Dendritic cell treated with granulocyte-macrophage colony-stimulating factor and Interleukin-4, amounts not matched to agents 40 ng/mL and 50 ng/mL, for 4 days (primary cell): ENCODE results near the gene CD40LG.

Experiments used
- H3K27ac Mint-ChIP-seq: one replicate; pipeline ENCODE4 v1.8.0; 2022; ENCODE audit warnings: mild to moderate bottlenecking, mixed read lengths
- H3K27me3 Mint-ChIP-seq: one replicate; pipeline ENCODE4 v1.8.0; 2022; ENCODE audit warnings: mild to moderate bottlenecking, mixed read lengths
- H3K36me3 Mint-ChIP-seq: one replicate; pipeline ENCODE4 v1.8.0; 2022; ENCODE audit warnings: low read depth, mixed read lengths
- H3K4me1 Mint-ChIP-seq: one replicate; pipeline ENCODE4 v1.8.0; 2022; ENCODE audit warnings: low read depth, mixed read lengths
- H3K4me3 Mint-ChIP-seq: one replicate; pipeline ENCODE4 v1.8.0; 2022; ENCODE audit warnings: mild to moderate bottlenecking, moderate library complexity, mixed read lengths
- H3K9me3 Mint-ChIP-seq: one replicate; pipeline ENCODE4 v1.8.0; 2022; ENCODE audit warnings: mixed read lengths
- intact Hi-C: fragments of 100-400 bp; cut with micrococcal nuclease; formaldehyde crosslinking; loops from one replicate; pipeline ENCODE4 v1.15.0; 2022

CD40LG gene

DNA sequence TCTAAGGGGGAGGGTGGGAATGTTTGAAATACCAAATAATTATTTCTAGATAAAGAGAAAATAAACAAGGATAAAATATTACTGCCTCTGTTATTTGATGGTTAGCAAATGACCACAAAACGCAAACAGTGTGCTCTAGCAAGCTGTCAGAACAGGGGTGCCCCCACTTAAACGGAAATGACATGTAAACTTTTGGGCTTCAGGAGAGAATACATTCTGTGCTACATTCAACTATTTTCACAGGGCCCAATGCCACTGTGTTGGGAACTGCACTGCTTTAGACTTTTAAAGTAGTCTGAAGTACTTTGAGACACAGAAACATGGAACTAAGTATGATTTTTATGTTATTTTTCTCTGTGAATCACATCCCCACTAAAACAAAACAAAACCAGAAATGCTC is 14.1 kb downstream of the CD40LG start:
- intact Hi-C loops: no loop called here
- Mint-ChIP-seq H3K27ac (no peak overlapping the region), H3K4me1 (peaks cover 13% of the 10 kb centered on the region), H3K9me3 (no peaks in the 10 kb centered on the region), H3K27me3 (no peaks in the 10 kb centered on the region), H3K36me3 (peaks cover 47% of the 10 kb centered on the region), H3K4me3 (no peak overlapping the region)

DNA sequence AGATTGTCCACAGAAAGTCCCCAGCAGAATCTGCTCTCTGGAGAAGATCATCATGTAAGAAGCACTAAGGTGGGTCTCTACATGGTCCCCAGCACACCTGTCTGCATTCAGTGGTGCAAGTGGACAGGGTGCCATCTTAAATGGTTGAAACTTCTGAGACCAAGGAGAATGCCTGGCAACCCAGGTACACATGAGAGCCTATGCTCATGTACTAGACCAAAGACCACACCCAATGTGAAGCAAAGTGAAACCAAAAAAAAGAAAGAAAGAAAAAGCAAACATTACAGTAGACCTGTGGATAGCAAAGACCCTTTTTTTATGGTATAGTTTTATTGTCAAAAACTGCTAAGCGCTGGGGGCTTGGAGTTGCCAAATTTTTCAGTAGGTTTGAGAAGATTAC is 15.0 kb downstream of the CD40LG start:
- intact Hi-C loops: no loop called here
- peaks cover 56% of the 10 kb centered on the region for H3K36me3 Mint-ChIP-seq
- H3K4me3 Mint-ChIP-seq: no peak overlapping the region
- no peaks in the 10 kb centered on the region for H3K27me3 Mint-ChIP-seq
- no peaks in the 10 kb centered on the region for H3K9me3 Mint-ChIP-seq
- H3K27ac Mint-ChIP-seq: no peak overlapping the region
- peaks cover 19% of the 10 kb centered on the region for H3K4me1 Mint-ChIP-seq

DNA sequence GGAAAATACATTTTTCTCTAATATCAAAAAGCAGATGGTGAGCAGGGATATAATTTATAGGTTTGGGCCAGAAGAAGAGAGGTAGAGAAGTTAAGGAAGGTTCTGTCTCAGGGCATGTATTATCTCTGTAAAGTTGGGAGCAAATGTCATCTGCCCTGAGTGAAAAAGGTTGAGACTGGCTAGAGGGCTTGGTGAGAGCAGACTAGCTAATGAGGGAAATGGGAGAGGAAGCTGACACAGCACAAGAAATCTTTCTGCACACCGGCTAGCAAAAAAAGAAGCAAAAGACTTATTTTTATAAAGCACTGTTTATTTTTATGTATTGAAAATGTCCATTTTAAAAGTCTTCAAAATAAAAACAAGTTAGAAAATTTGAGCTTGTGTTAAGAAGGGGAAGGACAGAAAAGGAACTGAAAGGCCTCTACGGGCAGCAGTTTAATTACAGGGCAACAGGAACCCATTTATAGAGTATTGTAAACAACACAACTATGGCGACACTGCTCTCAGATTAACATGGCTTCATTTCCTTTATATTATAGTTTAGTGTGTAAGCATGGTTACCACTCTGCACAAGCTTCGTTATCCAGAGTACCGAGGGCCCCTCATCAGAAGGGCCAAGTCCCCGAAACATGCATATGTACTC is 17.4 kb downstream of the CD40LG start:
- H3K36me3 Mint-ChIP-seq: peaks cover 72% of the 10 kb centered on the region
- peak overlapping the region; percentile 37 for H3K4me3 Mint-ChIP-seq
- H3K27me3 Mint-ChIP-seq: no peaks in the 10 kb centered on the region
- peak overlapping the region; percentile 82 for H3K27ac Mint-ChIP-seq
- H3K4me1 Mint-ChIP-seq: peaks cover 23% of the 10 kb centered on the region
- no peaks in the 10 kb centered on the region for H3K9me3 Mint-ChIP-seq
- intact Hi-C loops: no loop called here

DNA sequence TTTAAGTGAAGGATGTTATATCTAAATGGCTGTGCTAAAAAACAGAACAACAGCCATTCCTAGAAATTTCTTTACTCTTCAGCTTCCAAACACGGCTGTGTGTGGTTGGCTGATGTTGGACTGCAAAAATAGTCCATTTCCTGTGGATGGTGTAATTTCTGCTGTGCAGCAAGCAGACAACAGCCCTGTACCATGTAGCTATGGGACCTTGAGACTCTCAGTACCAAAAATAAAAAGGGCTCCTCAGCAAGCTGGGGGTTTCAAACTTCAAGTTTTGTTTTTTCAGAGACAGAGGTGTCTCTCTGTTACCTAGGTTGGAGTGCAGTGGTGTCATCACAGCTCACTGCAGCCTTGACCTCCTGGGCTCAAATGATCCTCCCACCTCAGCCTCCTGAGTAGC is 18.1 kb downstream of the CD40LG start:
- Mint-ChIP-seq H3K36me3 (peaks cover 75% of the 10 kb centered on the region), H3K27ac (no peak overlapping the region), H3K27me3 (no peaks in the 10 kb centered on the region), H3K4me3 (no peak overlapping the region), H3K4me1 (peaks cover 23% of the 10 kb centered on the region), H3K9me3 (no peaks in the 10 kb centered on the region)
- intact Hi-C loops: no loop called here

DNA sequence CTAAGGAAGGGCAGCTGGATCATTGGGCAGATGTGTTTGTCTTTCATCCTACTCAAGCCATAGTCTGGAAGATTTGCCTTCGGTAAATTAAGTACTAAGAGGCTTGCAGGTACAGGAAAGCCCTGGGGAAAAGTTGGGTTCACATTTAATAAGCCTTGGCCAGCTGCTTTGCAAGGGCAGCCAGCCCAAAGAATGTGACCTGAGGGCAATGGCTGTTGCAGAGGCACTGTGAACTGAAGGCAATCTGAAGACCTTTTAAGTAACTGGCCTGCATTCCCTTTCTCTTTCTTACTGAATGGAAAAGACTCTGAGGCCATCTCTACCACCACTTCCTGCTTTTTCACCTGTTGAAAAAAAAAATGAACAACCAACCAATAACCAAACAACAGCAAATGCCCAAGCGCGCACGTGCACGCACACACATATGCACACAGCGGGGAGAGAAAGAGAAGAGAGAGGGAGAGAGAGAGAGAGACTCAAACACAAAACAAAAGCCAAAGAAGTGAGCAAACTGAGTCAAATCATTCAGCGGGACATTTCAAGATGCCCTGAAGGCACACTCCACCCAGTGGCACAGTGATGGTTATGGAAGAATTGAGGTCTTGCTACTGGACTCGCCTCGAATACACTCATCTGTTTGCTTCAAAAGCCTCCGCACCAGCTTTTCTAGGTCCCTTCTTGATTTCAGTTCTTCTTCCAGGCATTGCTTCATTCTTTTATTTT is 19.6 kb downstream of the CD40LG start:
- Mint-ChIP-seq H3K4me3 (no peak overlapping the region), H3K36me3 (peaks cover 85% of the 10 kb centered on the region), H3K27me3 (no peaks in the 10 kb centered on the region), H3K9me3 (no peaks in the 10 kb centered on the region), H3K27ac (no peak overlapping the region), H3K4me1 (peaks cover 32% of the 10 kb centered on the region)
- intact Hi-C loops: no loop called here

DNA sequence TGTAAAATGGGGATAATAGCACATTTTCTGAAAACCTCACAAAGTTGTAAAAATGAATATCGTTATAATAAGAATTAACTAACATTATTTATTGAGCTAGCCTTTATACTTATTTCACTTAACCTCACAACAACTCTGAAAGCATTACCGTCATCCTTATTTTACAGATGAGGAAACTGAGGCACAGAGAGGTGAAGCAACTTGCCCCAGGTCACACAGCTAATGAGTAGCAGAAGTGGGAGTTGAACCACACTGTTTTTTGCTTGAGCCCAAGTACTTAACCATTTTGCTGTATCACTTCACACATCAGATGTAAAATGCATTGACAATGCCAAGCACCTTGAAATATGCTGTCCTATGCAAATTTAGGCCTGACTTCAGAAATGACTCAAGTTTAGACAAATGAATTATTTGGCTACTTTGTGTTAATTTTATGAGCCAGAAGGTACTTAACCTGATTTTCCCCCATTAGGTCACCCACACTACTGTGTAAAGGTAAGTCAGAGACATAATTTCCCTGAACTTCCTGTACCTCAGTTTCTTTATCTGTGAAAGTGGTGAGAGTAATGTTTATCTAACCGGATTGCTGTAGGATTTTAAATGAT is 23.1 kb downstream of the CD40LG start:
- Mint-ChIP-seq H3K27ac (no peak overlapping the region), H3K4me3 (no peak overlapping the region), H3K4me1 (peaks cover 19% of the 10 kb centered on the region), H3K9me3 (no peaks in the 10 kb centered on the region), H3K36me3 (peaks cover 94% of the 10 kb centered on the region), H3K27me3 (no peaks in the 10 kb centered on the region)
- intact Hi-C loops: no loop called here

DNA sequence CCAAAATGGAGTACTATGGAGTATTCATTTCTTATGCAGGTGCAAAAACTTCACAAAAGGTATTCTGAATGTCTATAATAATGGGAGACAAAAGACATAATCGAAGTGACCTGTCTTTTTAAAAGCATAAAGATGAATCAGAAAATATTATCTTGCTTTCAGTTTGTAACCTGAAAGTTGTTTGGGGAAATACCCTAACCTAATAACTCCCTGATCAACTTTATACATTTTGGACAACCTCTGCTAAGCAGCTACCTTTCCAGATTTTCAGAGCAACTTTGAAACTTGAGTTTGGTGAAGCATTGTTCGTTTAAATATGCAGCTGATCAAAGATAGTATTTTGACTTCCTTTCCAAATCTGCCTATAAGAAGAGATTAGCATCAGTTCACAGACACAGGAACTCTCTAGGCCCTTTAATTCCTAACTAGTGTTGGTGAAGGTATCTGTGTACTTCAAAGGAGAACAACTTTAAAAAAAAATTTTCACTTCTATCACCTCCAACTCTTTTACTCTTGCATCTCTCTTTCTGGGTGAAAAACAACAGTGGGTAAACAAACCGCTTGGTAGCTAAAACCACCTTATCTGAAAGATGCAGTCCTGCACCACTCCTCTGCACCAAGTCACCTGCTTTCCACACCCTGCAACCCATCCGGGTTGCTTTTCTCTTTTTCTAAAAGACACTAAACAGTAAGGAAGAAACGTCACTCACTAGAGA is 26.5 kb downstream of the CD40LG start:
- peaks cover 81% of the 10 kb centered on the region for H3K36me3 Mint-ChIP-seq
- H3K4me3 Mint-ChIP-seq: no peak overlapping the region
- H3K4me1 Mint-ChIP-seq: peaks cover 9% of the 10 kb centered on the region
- intact Hi-C loops: no loop called here
- H3K27me3 Mint-ChIP-seq: no peaks in the 10 kb centered on the region
- H3K9me3 Mint-ChIP-seq: no peaks in the 10 kb centered on the region
- H3K27ac Mint-ChIP-seq: no peak overlapping the region

DNA sequence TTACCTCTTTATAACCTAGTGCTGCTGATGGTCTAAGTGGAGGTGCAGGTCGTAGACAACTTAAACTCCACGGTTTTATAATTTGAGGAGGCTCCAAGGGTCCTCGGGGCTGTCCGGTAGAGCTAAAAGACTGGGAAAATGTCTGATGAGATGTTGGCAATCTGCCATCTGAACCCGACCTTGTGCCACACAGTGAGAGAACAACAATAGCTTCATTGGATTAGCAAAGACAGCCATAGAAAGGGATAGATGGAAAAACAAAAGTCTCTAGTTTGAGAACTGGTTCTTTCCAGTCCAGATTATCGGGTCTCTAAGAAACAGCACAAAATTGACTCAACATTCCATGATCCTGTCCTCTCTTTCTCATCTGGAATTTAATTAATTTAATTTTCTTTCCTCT is 31.6 kb downstream of the CD40LG start:
- Mint-ChIP-seq H3K36me3 (peaks cover 57% of the 10 kb centered on the region), H3K4me3 (no peak overlapping the region), H3K27ac (no peak overlapping the region), H3K27me3 (no peaks in the 10 kb centered on the region), H3K9me3 (no peaks in the 10 kb centered on the region), H3K4me1 (no peaks in the 10 kb centered on the region)
- intact Hi-C loops: no loop called here

DNA sequence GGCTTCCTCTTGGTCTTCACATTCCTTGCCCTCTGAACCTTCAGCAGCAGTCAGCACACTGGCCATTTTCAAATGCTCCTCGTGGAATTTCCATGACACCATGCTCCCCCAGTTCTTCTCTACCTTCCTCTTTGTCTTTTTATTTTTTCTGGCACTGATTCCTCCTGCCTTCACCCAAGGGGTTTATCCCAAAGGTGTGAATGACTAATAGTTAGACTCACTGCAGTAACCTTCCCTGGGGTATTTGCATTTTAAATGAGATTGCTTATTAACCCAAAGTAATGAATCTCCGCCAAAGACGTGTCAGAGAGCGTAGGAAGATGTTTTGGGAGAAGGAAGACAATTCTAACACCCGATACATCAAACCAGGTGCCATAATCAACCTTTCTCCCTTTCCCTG is 36.2 kb downstream of the CD40LG start:
- Mint-ChIP-seq H3K4me1 (no peaks in the 10 kb centered on the region), H3K27ac (no peak overlapping the region), H3K4me3 (no peak overlapping the region), H3K27me3 (no peaks in the 10 kb centered on the region), H3K36me3 (peaks cover 41% of the 10 kb centered on the region), H3K9me3 (no peaks in the 10 kb centered on the region)
- intact Hi-C loops: no loop called here

DNA sequence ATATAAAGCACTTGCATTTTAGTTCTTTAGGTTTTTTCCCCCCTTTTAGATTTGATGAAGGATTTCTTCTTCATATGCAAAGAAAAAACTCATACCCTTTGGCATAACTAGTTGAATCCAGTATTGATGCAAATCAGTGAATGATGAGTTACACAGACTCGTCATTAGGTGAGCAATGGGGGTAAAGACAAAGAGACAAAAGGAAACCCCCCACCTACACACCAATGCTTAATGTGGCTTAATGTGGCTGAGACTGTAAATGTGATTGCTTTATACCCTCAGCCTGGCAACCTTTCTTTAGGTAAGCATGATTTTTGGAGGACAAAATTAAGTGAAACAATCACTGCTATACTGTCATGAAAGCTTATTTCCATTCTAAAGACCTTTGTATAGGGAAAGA is 39.5 kb downstream of the CD40LG start:
- H3K27me3 Mint-ChIP-seq: no peaks in the 10 kb centered on the region
- H3K36me3 Mint-ChIP-seq: peaks cover 32% of the 10 kb centered on the region
- no peaks in the 10 kb centered on the region for H3K4me1 Mint-ChIP-seq
- intact Hi-C loops: no loop called here
- no peak overlapping the region for H3K4me3 Mint-ChIP-seq
- H3K9me3 Mint-ChIP-seq: no peaks in the 10 kb centered on the region
- no peak overlapping the region for H3K27ac Mint-ChIP-seq

DNA sequence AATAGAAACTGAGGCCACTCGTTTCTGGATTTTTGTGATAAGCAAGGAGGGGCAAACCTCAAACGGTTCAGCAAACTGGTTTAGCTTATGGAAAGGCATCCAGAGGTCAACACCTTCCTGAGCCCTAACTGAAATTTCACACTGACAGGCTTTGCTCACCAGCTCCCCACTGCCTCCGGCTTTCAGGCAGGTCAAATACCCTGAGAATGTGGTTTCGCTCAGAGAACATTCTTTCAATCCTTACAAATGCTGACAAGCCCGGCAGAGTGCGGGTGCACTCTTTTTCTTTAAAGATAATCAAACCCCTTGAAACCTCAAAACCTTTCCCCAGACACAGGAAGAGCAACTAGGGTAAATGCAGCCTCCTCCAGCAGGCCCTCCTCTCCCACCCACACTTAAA is 41.5 kb downstream of the CD40LG start:
- intact Hi-C loops: no loop called here
- H3K27me3 Mint-ChIP-seq: no peaks in the 10 kb centered on the region
- H3K9me3 Mint-ChIP-seq: no peaks in the 10 kb centered on the region
- H3K4me1 Mint-ChIP-seq: no peaks in the 10 kb centered on the region
- no peak overlapping the region for H3K4me3 Mint-ChIP-seq
- no peak overlapping the region for H3K27ac Mint-ChIP-seq
- peaks cover 32% of the 10 kb centered on the region for H3K36me3 Mint-ChIP-seq

DNA sequence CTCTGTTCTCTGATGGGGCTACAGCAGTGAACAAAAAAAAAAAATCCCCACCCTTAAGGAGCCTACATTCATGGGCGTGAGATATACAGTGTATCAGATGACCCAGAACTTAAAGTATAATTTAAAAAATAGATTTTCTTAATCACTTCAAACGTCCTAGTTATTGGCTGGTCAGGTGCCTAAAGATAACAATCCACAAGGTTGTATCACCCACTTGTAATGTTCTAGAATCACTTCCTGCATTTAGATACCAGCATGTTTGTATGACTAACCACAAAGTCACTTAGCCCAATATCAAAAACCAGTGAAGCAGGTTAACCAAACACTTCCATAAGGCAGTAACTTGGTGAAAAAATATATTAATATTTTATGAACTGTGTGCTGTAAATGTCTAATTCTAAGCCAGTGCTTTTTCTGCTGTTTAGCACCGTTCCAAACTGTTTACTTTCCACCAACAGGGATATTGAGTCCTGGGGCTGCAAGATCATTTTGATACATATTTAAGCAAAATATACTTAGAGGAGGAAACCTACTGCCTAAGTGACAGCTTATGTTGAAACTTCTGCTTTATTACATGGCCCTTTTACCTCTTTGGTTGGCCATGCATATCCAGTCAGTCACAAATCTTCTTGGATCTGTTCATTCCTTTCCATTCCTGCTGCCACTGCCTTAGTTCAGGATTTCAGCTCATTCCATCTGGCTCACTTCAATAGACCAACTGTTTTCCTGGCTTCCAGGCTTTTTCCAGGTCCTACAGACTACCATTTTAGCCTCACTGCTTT is 43.3 kb downstream of the CD40LG start:
- intact Hi-C loops: no loop called here
- Mint-ChIP-seq H3K4me3 (no peak overlapping the region), H3K4me1 (no peaks in the 10 kb centered on the region)

DNA sequence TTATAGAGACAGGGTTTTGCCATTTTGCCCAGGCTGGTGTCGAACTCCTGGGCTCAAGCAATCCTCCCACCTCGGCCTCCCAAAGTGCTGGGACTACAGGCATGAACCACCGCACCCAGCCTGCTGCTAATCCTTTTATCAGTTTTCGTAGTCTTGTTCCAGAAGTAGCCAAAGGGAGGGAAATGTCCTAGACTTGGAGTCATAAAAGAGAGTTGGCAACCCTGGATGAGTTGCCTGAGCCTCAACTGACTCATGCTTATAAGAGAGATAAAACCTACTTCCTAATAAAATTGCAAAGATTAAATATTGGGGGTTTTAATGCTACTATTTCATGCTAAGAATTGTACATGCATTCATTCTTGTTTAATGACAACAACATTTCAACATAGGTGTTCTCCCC is 44.3 kb downstream of the CD40LG start:
- intact Hi-C loops: no loop called here
- Mint-ChIP-seq H3K4me3 (no peak overlapping the region), H3K27me3 (no peaks in the 10 kb centered on the region), H3K36me3 (peaks cover 49% of the 10 kb centered on the region), H3K27ac (no peak overlapping the region), H3K9me3 (no peaks in the 10 kb centered on the region), H3K4me1 (no peaks in the 10 kb centered on the region)

More for the DNA sequence above, 43.3 kb downstream of the CD40LG start:
- Mint-ChIP-seq H3K27me3 (no peaks in the 10 kb centered on the region), H3K27ac (peak overlapping the region; percentile 30), H3K36me3 (peaks cover 41% of the 10 kb centered on the region), H3K9me3 (no peaks in the 10 kb centered on the region)
